ENCODE results near the gene MTMR8.

- TF ChIP-seq CTCF (IDR thresholded peaks at IDR 0.05): no peak
- no peak for TF ChIP-seq POLR2A (IDR thresholded peaks at IDR 0.05)
Measured at GRCh38 chrX:64330284-64330683, 65.0 kb downstream of the MTMR8 start.

All from heart left ventricle (tissue), 13 donors.